DMS53 treated with DMSO at 0.1 percent for 48 hours (cell line): ENCODE measurements around the gene GFRA3.
"Not testable (repeated sequence)": the region's sequence is repeated elsewhere in the genome, so short reads cannot be mapped to it uniquely, and the experiment has no call there.

ENCODE experiments used
- DNase-seq: peaks from one replicate; lab custom pipeline; 2025; ENCODE audit not compliant: unreplicated experiment; lab: John Stamatoyannopoulos, UW

Gene GFRA3

GRCh38 chr5:138274189-138274853 lies at the start of gene GFRA3:
Gene GFRA3, minus strand, starts transcription at chr5:138274621. Its CDS starts 197 bp downstream, at chr5:138274424.
- no peak for DNase-seq

- DNase-seq: not testable (repeated sequence)
Measured at GRCh38 chr5:138318211-138318610, 43.8 kb upstream of the GFRA3 start.

- no peak for DNase-seq
Measured at GRCh38 chr5:138316355-138316754, 41.9 kb upstream of the GFRA3 start.

GRCh38 chr5:138315751-138316278 lies 41.4 kb upstream of the GFRA3 start:
- DNase-seq: no peak

GRCh38 chr5:138305797-138306196 lies 31.4 kb upstream of the GFRA3 start:
- peak; percentile 3 for DNase-seq

- DNase-seq: peak; percentile 26
Measured at GRCh38 chr5:138303372-138303771, 29.0 kb upstream of the GFRA3 start.

GRCh38 chr5:138289296-138289695 lies 14.9 kb upstream of the GFRA3 start:
- DNase-seq: no peak

- DNase-seq: no peak
Measured at GRCh38 chr5:138287246-138287645, 12.8 kb upstream of the GFRA3 start.

- peak; percentile 84 for DNase-seq
Measured at GRCh38 chr5:138282920-138283742, 8.7 kb upstream of the GFRA3 start.

GRCh38 chr5:138280915-138281314 lies 6.5 kb upstream of the GFRA3 start:
- DNase-seq: no peak

GRCh38 chr5:138276402-138277054 lies 2.1 kb upstream of the GFRA3 start:
- peak; percentile 98 for DNase-seq

GRCh38 chr5:138275895-138276294 lies 1.5 kb upstream of the GFRA3 start:
- no peak for DNase-seq

- DNase-seq: no peak
Measured at GRCh38 chr5:138275379-138275782, 960 bp upstream of the GFRA3 start.

GRCh38 chr5:138273834-138274188 lies 610 bp downstream of the GFRA3 start:
- DNase-seq: no peak

GRCh38 chr5:138272681-138273080 lies 1.7 kb downstream of the GFRA3 start:
- no peak for DNase-seq

- no peak for DNase-seq
Measured at GRCh38 chr5:138271281-138271680, 3.1 kb downstream of the GFRA3 start.

- no peak for DNase-seq
Measured at GRCh38 chr5:138264183-138264582, 10.2 kb downstream of the GFRA3 start.

GRCh38 chr5:138263581-138263980 lies 10.8 kb downstream of the GFRA3 start:
- DNase-seq: no peak

GRCh38 chr5:138258704-138259292 lies 15.6 kb downstream of the GFRA3 start:
- DNase-seq: no peak

- DNase-seq: no peak
Measured at GRCh38 chr5:138257583-138257982, 16.8 kb downstream of the GFRA3 start.

GRCh38 chr5:138252944-138253343 lies 21.5 kb downstream of the GFRA3 start:
- DNase-seq: no peak
